ENCODE data around the gene TTC33. TPM values are rescaled to one million over a fixed set of nuclear protein-coding genes. Genes with fewer than 3 reads are reported as not detected.

TTC33 gene
- polyA plus RNA-seq, 1 experiment = 12.4 TPM

- DNase-seq (ENCODE audit: low read depth, low spot score) = no peak
- CTCF ChIA-PET = no interaction called here
- H3K27ac ChIP-seq (ENCODE audit: low read depth, low read length) = no peak overlapping the region
- TF ChIP-seq CTCF (IDR thresholded peaks at IDR 0.05; ENCODE audit: low read depth, low read length) = no peak
- no peaks in the 10 kb centered on the region for H3K9me3 ChIP-seq (ENCODE audit: control insufficient read depth, insufficient read depth, low read length)
- POLR2A ChIA-PET = no interaction called here
- no peak overlapping the region for H3K4me3 ChIP-seq (ENCODE audit: low read depth, low read length)
- H3K27me3 ChIP-seq (ENCODE audit: control insufficient read depth, insufficient read depth, low read length) = no peaks in the 10 kb centered on the region
These were observed 86.0 kb downstream of the TTC33 start for GRCh38 chr5:40669606-40670390.

DNA sequence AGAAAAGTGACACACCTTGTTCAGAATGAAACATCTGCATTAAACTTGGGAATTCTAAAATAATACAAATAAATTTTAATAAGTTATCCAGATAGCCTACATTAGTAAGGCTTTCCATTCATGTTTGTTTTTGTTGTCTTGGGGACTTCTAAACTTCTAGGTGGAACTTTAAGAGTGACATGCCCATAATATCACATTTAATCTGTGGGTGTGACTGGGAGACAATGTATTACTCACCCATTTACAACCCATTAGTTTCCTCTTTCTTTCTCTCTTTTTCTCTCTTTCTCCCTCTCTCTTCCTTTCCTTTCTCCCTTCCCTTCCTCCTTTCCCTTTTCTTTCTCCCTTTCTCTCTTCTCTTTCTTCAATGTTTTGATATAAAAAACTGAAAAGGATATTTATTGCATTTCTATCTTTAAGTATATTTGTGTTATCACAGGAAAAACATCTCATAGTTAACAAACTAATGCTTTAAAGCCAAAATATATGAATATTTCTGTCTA, 88.5 kb downstream of the TTC33 start:
- Histone ChIP-seq H3K9me3 (ENCODE audit: control insufficient read depth, insufficient read depth, low read length) (no peaks in the 10 kb centered on the region), H3K27ac (ENCODE audit: low read depth, low read length) (no peak overlapping the region), H3K4me3 (ENCODE audit: low read depth, low read length) (no peak overlapping the region), H3K27me3 (ENCODE audit: control insufficient read depth, insufficient read depth, low read length) (no peaks in the 10 kb centered on the region)
- no peak for TF ChIP-seq CTCF (IDR thresholded peaks at IDR 0.05; ENCODE audit: low read depth, low read length)
- DNase-seq (ENCODE audit: low read depth, low spot score) = no peak
- ChIA-PET POLR2A (no interaction called here), CTCF (no interaction called here)

GRCh38 chr5:40666657-40667056, 89.1 kb downstream of the TTC33 start:
- Histone ChIP-seq H3K27me3 (ENCODE audit: control insufficient read depth, insufficient read depth, low read length) (no peaks in the 10 kb centered on the region), H3K4me3 (ENCODE audit: low read depth, low read length) (no peak overlapping the region), H3K9me3 (ENCODE audit: control insufficient read depth, insufficient read depth, low read length) (no peaks in the 10 kb centered on the region), H3K27ac (ENCODE audit: low read depth, low read length) (no peak overlapping the region)
- no peak for DNase-seq (ENCODE audit: low read depth, low spot score)
- ChIA-PET POLR2A (no interaction called here), CTCF (no interaction called here)
- TF ChIP-seq CTCF (IDR thresholded peaks at IDR 0.05; ENCODE audit: low read depth, low read length) = no peak

DNA sequence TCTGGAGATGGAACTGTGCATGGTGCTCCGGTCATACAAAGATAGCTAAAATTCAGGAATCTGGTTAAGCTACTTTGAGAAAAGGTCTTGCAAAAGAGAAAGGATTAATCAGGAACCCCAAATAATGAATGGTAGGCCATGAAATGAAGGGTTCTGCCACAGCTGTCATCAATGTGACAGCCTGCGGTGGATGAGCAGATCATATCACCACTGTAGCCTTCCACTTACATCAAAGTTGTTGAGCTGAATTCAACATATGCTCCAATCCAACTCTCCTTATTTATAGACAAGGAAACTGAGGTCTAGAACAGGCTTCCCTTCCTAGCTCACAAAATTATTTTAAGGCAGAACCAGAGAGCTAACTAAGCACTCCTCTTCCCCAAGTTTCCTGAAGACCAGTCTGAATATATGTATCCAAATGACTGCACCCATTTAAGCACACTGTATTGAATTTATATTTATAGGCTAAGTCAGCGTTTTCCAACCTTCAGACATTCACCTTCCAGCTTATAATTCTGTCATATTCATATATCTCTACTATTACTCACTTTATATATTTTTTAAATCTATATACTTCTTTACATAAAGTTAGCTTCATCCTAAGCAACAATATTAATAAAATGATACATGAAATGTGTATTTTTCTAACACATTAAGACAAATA, 90.0 kb downstream of the TTC33 start:
- H3K9me3 ChIP-seq (ENCODE audit: control insufficient read depth, insufficient read depth, low read length) = no peaks in the 10 kb centered on the region
- no peak overlapping the region for H3K4me3 ChIP-seq (ENCODE audit: low read depth, low read length)
- ChIA-PET CTCF (no interaction called here), POLR2A (no interaction called here)
- no peak overlapping the region for H3K27ac ChIP-seq (ENCODE audit: low read depth, low read length)
- no peak for DNase-seq (ENCODE audit: low read depth, low spot score)
- TF ChIP-seq CTCF (IDR thresholded peaks at IDR 0.05; ENCODE audit: low read depth, low read length) = no peak
- no peaks in the 10 kb centered on the region for H3K27me3 ChIP-seq (ENCODE audit: control insufficient read depth, insufficient read depth, low read length)

DNA sequence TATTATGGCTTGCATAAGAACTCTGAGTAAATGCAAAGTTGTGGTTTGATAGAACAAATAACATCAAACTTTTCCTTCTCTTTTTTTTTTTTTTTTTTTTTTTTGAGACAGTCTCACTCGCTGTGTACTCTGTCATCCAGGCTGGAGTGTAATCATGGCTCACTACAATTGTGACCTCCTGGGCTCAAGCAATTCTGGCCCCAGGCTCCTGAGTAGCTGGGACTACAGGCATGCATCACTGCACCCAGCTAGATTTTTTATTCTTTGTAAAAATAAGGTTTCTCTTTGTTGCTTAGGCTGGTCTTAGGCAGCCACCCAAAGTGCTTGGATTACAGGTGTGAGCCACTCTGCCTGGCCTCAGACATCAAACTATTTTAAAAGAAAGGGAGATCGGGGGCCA, 95.0 kb downstream of the TTC33 start:
- POLR2A ChIA-PET = no interaction called here

More for the DNA sequence above, 95.0 kb downstream of the TTC33 start:
- Histone ChIP-seq H3K27ac (ENCODE audit: low read depth, low read length) (no peak overlapping the region), H3K27me3 (ENCODE audit: control insufficient read depth, insufficient read depth, low read length) (no peaks in the 10 kb centered on the region), H3K9me3 (ENCODE audit: control insufficient read depth, insufficient read depth, low read length) (no peaks in the 10 kb centered on the region), H3K4me3 (ENCODE audit: low read depth, low read length) (no peak overlapping the region)
- no peak for DNase-seq (ENCODE audit: low read depth, low spot score)
- CTCF ChIA-PET = no interaction called here
- TF ChIP-seq CTCF (IDR thresholded peaks at IDR 0.05; ENCODE audit: low read depth, low read length) = no peak

All from AG04450 (cell line).